ENCODE measurements around the gene SLC18B1.

SLC18B1 gene

DNA sequence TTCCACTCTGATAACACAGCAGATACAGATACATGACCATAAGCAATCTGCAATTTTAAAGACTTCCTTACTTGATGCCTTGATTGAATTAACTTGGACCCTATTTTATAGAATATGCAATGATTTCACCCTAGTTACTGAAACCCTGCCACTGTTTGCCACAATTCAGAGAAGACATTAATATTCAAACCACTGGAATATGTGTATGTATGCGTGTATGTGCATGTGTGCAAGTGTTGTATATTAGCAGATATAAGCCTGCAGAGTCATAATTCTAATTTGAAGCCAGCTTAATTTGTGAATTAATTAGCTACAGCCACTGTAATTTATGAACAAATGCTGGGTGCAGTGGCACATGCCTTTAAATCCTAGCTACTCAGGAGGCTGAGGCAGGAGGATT, 50.0 kb downstream of the SLC18B1 start:
- H3K9ac ChIP-seq (ENCODE audit: low read depth, low read length) = no peak overlapping the region
- H3K4me2 ChIP-seq (ENCODE audit: insufficient read depth, low read length) = no peak overlapping the region
- H3K79me2 ChIP-seq (ENCODE audit: insufficient read depth, low read length) = no peaks in the 10 kb centered on the region
- no peaks in the 10 kb centered on the region for H4K20me1 ChIP-seq (ENCODE audit: insufficient read depth, low read length)
- H3K4me3 ChIP-seq (ENCODE audit: low read depth in 1 of 2, low read length in 2 of 2) = no peak overlapping the region
- H3K27me3 ChIP-seq (ENCODE audit: insufficient read depth, low read length, poor library complexity) = no peaks in the 10 kb centered on the region
- TF ChIP-seq EZH2 (IDR thresholded peaks at IDR 0.05; ENCODE audit: borderline replicate concordance, low read depth, low read length, severe bottlenecking) = no peak
- TF ChIP-seq, protein P1, sequence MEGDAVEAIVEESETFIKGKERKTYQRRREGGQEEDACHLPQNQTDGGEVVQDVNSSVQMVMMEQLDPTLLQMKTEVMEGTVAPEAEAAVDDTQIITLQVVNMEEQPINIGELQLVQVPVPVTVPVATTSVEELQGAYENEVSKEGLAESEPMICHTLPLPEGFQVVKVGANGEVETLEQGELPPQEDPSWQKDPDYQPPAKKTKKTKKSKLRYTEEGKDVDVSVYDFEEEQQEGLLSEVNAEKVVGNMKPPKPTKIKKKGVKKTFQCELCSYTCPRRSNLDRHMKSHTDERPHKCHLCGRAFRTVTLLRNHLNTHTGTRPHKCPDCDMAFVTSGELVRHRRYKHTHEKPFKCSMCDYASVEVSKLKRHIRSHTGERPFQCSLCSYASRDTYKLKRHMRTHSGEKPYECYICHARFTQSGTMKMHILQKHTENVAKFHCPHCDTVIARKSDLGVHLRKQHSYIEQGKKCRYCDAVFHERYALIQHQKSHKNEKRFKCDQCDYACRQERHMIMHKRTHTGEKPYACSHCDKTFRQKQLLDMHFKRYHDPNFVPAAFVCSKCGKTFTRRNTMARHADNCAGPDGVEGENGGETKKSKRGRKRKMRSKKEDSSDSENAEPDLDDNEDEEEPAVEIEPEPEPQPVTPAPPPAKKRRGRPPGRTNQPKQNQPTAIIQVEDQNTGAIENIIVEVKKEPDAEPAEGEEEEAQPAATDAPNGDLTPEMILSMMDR (IDR thresholded peaks at IDR 0.05; ENCODE audit: borderline replicate concordance, extremely low read depth, low read length, poor library complexity, severe bottlenecking) = no peak
- ATAC-seq (ENCODE audit: insufficient read depth, low read depth) (no peak), DNase-seq (no peak)
- H3K36me3 ChIP-seq (ENCODE audit: insufficient read depth, low read length) = no peaks in the 10 kb centered on the region
- H3K27ac ChIP-seq (ENCODE audit: low read length) = no peak overlapping the region
- H2AFZ ChIP-seq (ENCODE audit: low read depth, low read length) = no peak overlapping the region
- no peaks in the 10 kb centered on the region for H3K9me3 ChIP-seq (ENCODE audit: insufficient read depth, low read length, severe bottlenecking)
- H3K4me1 ChIP-seq (ENCODE audit: insufficient read depth, low read length) = no peaks in the 10 kb centered on the region

DNA sequence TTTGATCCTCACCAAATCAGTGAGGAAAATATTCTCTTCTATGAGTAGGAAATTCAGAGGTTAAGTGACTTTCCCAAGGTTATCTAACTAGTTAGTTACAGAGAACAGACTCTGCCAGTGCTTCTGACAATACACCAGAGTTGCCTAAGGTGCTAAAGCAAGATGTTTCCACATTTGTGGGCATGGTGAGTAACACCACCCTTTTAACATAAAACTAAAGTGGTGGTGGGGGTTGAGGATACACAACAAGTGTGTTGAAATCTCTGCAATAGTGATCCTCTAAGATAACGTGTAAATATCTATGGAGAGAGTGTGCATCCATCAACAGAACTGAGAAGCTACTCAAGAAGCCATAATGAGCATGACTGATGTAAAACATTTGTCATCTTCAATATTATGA, 52.4 kb downstream of the SLC18B1 start:
- H3K4me2 ChIP-seq (ENCODE audit: insufficient read depth, low read length) = no peak overlapping the region
- H3K4me3 ChIP-seq (ENCODE audit: low read depth in 1 of 2, low read length in 2 of 2) = no peak overlapping the region
- H4K20me1 ChIP-seq (ENCODE audit: insufficient read depth, low read length) = no peaks in the 10 kb centered on the region
- H3K4me1 ChIP-seq (ENCODE audit: insufficient read depth, low read length) = no peaks in the 10 kb centered on the region
- DNase-seq (no peak), ATAC-seq (ENCODE audit: insufficient read depth, low read depth) (no peak)
- no peaks in the 10 kb centered on the region for H3K27me3 ChIP-seq (ENCODE audit: insufficient read depth, low read length, poor library complexity)
- TF ChIP-seq, protein P1 (IDR thresholded peaks at IDR 0.05; ENCODE audit: borderline replicate concordance, extremely low read depth, low read length, poor library complexity, severe bottlenecking) = no peak
- TF ChIP-seq EZH2 (IDR thresholded peaks at IDR 0.05; ENCODE audit: borderline replicate concordance, low read depth, low read length, severe bottlenecking) = no peak
- H3K9ac ChIP-seq (ENCODE audit: low read depth, low read length) = no peak overlapping the region
- no peak overlapping the region for H3K27ac ChIP-seq (ENCODE audit: low read length)
- H3K36me3 ChIP-seq (ENCODE audit: insufficient read depth, low read length) = no peaks in the 10 kb centered on the region
- H3K9me3 ChIP-seq (ENCODE audit: insufficient read depth, low read length, severe bottlenecking) = no peaks in the 10 kb centered on the region
- no peaks in the 10 kb centered on the region for H3K79me2 ChIP-seq (ENCODE audit: insufficient read depth, low read length)
- no peak overlapping the region for H2AFZ ChIP-seq (ENCODE audit: low read depth, low read length)

DNA sequence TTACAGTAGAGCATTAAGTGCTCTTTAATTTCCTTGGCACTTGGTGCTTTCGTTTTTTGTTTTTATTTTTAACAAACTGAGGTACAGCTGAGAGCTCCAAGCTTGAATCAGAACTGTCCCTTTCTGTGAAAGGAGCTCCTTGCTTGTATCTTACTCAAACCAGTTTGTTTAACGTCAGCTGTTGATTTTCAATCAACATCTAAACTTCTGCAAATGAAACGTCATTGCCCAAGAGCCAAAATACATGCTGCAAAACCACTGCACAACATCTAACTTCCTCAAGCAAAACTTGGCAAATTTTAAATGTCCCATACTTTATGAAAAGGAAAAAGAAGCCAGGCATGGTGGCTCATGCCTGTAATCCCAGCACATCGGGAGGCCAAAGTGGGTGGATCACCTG, 55.9 kb downstream of the SLC18B1 start:
- TF ChIP-seq EZH2 (IDR thresholded peaks at IDR 0.05; ENCODE audit: borderline replicate concordance, low read depth, low read length, severe bottlenecking) = no peak
- TF ChIP-seq, protein P1 (IDR thresholded peaks at IDR 0.05; ENCODE audit: borderline replicate concordance, extremely low read depth, low read length, poor library complexity, severe bottlenecking) = no peak
- H3K27ac ChIP-seq (ENCODE audit: low read length) = no peak overlapping the region
- no peaks in the 10 kb centered on the region for H3K36me3 ChIP-seq (ENCODE audit: insufficient read depth, low read length)
- no peaks in the 10 kb centered on the region for H3K79me2 ChIP-seq (ENCODE audit: insufficient read depth, low read length)
- H3K4me3 ChIP-seq (ENCODE audit: low read depth in 1 of 2, low read length in 2 of 2) = no peak overlapping the region
- H3K9ac ChIP-seq (ENCODE audit: low read depth, low read length) = no peak overlapping the region
- no peaks in the 10 kb centered on the region for H3K9me3 ChIP-seq (ENCODE audit: insufficient read depth, low read length, severe bottlenecking)
- ATAC-seq (ENCODE audit: insufficient read depth, low read depth) = no peak
- no peak for DNase-seq
- H3K4me1 ChIP-seq (ENCODE audit: insufficient read depth, low read length) = no peaks in the 10 kb centered on the region
- no peak overlapping the region for H2AFZ ChIP-seq (ENCODE audit: low read depth, low read length)
- no peaks in the 10 kb centered on the region for H3K27me3 ChIP-seq (ENCODE audit: insufficient read depth, low read length, poor library complexity)
- no peak overlapping the region for H3K4me2 ChIP-seq (ENCODE audit: insufficient read depth, low read length)
- H4K20me1 ChIP-seq (ENCODE audit: insufficient read depth, low read length) = no peaks in the 10 kb centered on the region

DNA sequence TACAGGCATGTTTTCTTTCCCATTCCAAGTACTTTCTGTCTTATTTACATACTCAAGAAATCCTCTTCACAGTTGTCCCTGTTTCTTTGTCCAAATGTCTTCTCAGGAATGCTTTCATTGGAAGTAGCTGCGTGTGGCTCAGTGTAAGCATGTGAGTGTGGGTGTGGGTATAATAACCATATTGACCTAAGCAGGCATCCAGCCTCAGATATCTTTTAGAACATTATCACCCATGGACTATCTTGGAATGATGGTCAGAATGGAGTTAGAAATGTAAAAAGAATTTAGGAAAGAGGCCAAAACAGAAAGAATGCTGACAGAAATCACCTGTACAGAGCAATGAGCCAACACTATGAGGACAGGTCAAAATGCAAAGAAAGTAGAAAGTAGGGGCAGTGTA, 57.2 kb downstream of the SLC18B1 start:
- H3K9me3 ChIP-seq (ENCODE audit: insufficient read depth, low read length, severe bottlenecking) = no peaks in the 10 kb centered on the region
- no peak for ATAC-seq (ENCODE audit: insufficient read depth, low read depth)
- no peak for DNase-seq
- H2AFZ ChIP-seq (ENCODE audit: low read depth, low read length) = no peak overlapping the region
- TF ChIP-seq, protein P1 (IDR thresholded peaks at IDR 0.05; ENCODE audit: borderline replicate concordance, extremely low read depth, low read length, poor library complexity, severe bottlenecking) = no peak
- no peaks in the 10 kb centered on the region for H3K36me3 ChIP-seq (ENCODE audit: insufficient read depth, low read length)
- H3K4me2 ChIP-seq (ENCODE audit: insufficient read depth, low read length) = no peak overlapping the region
- no peaks in the 10 kb centered on the region for H3K4me1 ChIP-seq (ENCODE audit: insufficient read depth, low read length)
- no peaks in the 10 kb centered on the region for H3K79me2 ChIP-seq (ENCODE audit: insufficient read depth, low read length)
- no peak overlapping the region for H3K27ac ChIP-seq (ENCODE audit: low read length)
- H3K9ac ChIP-seq (ENCODE audit: low read depth, low read length) = no peak overlapping the region
- no peaks in the 10 kb centered on the region for H4K20me1 ChIP-seq (ENCODE audit: insufficient read depth, low read length)
- H3K27me3 ChIP-seq (ENCODE audit: insufficient read depth, low read length, poor library complexity) = no peaks in the 10 kb centered on the region
- no peak overlapping the region for H3K4me3 ChIP-seq (ENCODE audit: low read depth in 1 of 2, low read length in 2 of 2)

Measured in DND-41 (cell line).